Liver (tissue), 3 donors: Measurements from ENCODE around the gene GPS2.

Experiments
- ATF3 ChIP-seq: IDR thresholded peaks from 2 replicates; pipeline ENCODE4 v1.6.1; 2016; ENCODE audit warnings: antibody characterized with exemption
- CTCF ChIP-seq: fragments of 150-350 bp; IDR thresholded peaks from 2 replicates; pipeline ENCODE4 v1.5.1; 2017; ENCODE audit warnings: improper control_type of control experiment, low read depth, low read length; ENCODE audit not compliant: missing input control
- EGR1 ChIP-seq, 2 donors: IDR thresholded peaks; 2 replicates each; pipeline ENCODE4 v1.6.1; 2016 to 2018; ENCODE audit warnings: antibody characterized with exemption in 2 of 2, low read depth in 2 of 2
- FOXA1 ChIP-seq: IDR thresholded peaks from 2 replicates; pipeline ENCODE4 v1.6.1; 2016; ENCODE audit warnings: antibody characterized with exemption
- GABPA ChIP-seq, 2 donors: IDR thresholded peaks in 1 of 2; conservative IDR thresholded peaks in 1 of 2; 2 replicates each; pipeline ENCODE4 v1.6.1; 2016; ENCODE audit warnings: antibody characterized with exemption in 2 of 2, mild to moderate bottlenecking in 1 of 2, moderate library complexity in 1 of 2
- HNF4A ChIP-seq, 2 donors: conservative IDR thresholded peaks; 2 replicates each; pipeline ENCODE4 v1.6.1; 2016; ENCODE audit warnings: antibody characterized with exemption in 2 of 2, mild to moderate bottlenecking in 2 of 2
- HNF4G ChIP-seq: IDR thresholded peaks from 2 replicates; pipeline ENCODE4 v1.6.1; 2016; ENCODE audit warnings: antibody characterized with exemption
- JUND ChIP-seq, 2 donors: IDR thresholded peaks; 2 replicates each; pipeline ENCODE4 v1.6.1; 2016; ENCODE audit warnings: antibody characterized with exemption in 2 of 2
- MAX ChIP-seq: IDR thresholded peaks from 2 replicates; pipeline ENCODE4 v1.6.1; 2016; ENCODE audit warnings: antibody characterized with exemption
- RAD21 ChIP-seq, 2 donors: IDR thresholded peaks; 2 replicates each; pipeline ENCODE4 v1.6.1; 2016; ENCODE audit warnings: antibody characterized with exemption in 2 of 2, mild to moderate bottlenecking in 2 of 2
- REST ChIP-seq: IDR thresholded peaks from 2 replicates; pipeline ENCODE4 v1.6.1; 2016; ENCODE audit warnings: antibody characterized with exemption, mild to moderate bottlenecking
- SP1 ChIP-seq: IDR thresholded peaks from 2 replicates; pipeline ENCODE4 v1.6.1; 2018; ENCODE audit warnings: antibody characterized with exemption, mild to moderate bottlenecking
- TAF1 ChIP-seq: conservative IDR thresholded peaks from 2 replicates; pipeline ENCODE4 v1.6.1; 2016; ENCODE audit warnings: antibody characterized with exemption, mild to moderate bottlenecking
- YY1 ChIP-seq: IDR thresholded peaks from 2 replicates; pipeline ENCODE4 v1.6.1; 2016; ENCODE audit warnings: antibody characterized with exemption, mild to moderate bottlenecking
- donor health status: healthy.
- donor health status: healthy.

GRCh38 chr17:7306911-7307685 lies 8.1 kb downstream of the GPS2 start, which contains the start of gene EIF5A:
- no peak for TF ChIP-seq CTCF
- TF ChIP-seq FOXA1: no peak
- peak; percentile 75 for TF ChIP-seq SP1
- TF ChIP-seq TAF1: peak; percentile 80
- TF ChIP-seq YY1: peak; percentile 97
- TF ChIP-seq REST: peak; percentile 92
- peak; percentile 98 to 100 for TF ChIP-seq EGR1 (IDR thresholded peaks at IDR 0.05; ENCODE audit: low read depth in 2 of 2)
- peak; percentile 5 to 20 for TF ChIP-seq RAD21 (IDR thresholded peaks at IDR 0.05)
- no peak for TF ChIP-seq ATF3
- TF ChIP-seq GABPA (IDR thresholded peaks at IDR 0.05 in 1 of 2, conservative IDR thresholded peaks at IDR 0.05 in 1 of 2): peak in 1 of 2 donors; percentile 79
- peak; percentile 93 for TF ChIP-seq MAX
- peak; percentile 28 to 40 for TF ChIP-seq HNF4A (conservative IDR thresholded peaks at IDR 0.05)
- TF ChIP-seq JUND (IDR thresholded peaks at IDR 0.05): peak in 1 of 2 donors; percentile 61
- TF ChIP-seq HNF4G: no peak
